GM10847 (cell line): Measurements from ENCODE around the gene EBF3.

Source experiments
- POLR2A ChIP-seq: IDR thresholded peaks from 2 replicates; pipeline ENCODE4 v1.6.1; 2011; ENCODE audit not compliant: insufficient read length; ENCODE audit errors: extremely low read depth

Gene EBF3

GRCh38 chr10:129904323-129904722 is 59.8 kb downstream of the EBF3 start:
- no peak for TF ChIP-seq POLR2A

GRCh38 chr10:129901389-129902006 is 62.6 kb downstream of the EBF3 start:
- TF ChIP-seq POLR2A, result no peak

GRCh38 chr10:129900825-129901224 is 63.2 kb downstream of the EBF3 start:
- TF ChIP-seq POLR2A, result no peak

GRCh38 chr10:129899276-129900130 is 64.6 kb downstream of the EBF3 start:
- TF ChIP-seq POLR2A, result no peak

GRCh38 chr10:129898706-129899268 is 65.3 kb downstream of the EBF3 start:
- no peak for TF ChIP-seq POLR2A

GRCh38 chr10:129897871-129898626 is 66.0 kb downstream of the EBF3 start:
- TF ChIP-seq POLR2A, result no peak

GRCh38 chr10:129896860-129897200 is 67.2 kb downstream of the EBF3 start:
- no peak for TF ChIP-seq POLR2A

GRCh38 chr10:129896136-129896859 is 67.8 kb downstream of the EBF3 start:
- no peak for TF ChIP-seq POLR2A

GRCh38 chr10:129895811-129896135 is 68.3 kb downstream of the EBF3 start:
- TF ChIP-seq POLR2A, result no peak

GRCh38 chr10:129894698-129895097 is 69.4 kb downstream of the EBF3 start:
- TF ChIP-seq POLR2A, result no peak

- no peak for TF ChIP-seq POLR2A
These were observed 70.7 kb downstream of the EBF3 start for GRCh38 chr10:129893104-129894089.

GRCh38 chr10:129892548-129893052 is 71.5 kb downstream of the EBF3 start:
- no peak for TF ChIP-seq POLR2A

GRCh38 chr10:129891806-129892205 is 72.3 kb downstream of the EBF3 start:
- no peak for TF ChIP-seq POLR2A

- TF ChIP-seq POLR2A, result no peak
These were observed 73.9 kb downstream of the EBF3 start for GRCh38 chr10:129890170-129890569.
